Suprapubic skin (tissue), 3 donors: ENCODE data around the gene SLC2A4RG.

ENCODE experiments used
- CTCF ChIP-seq, 2 donors: fragments of 200-600 bp in 1 of 2; fragments of 450-650 bp in 1 of 2; sonication (generic) in 1 of 2; IDR thresholded peaks; one replicate each; pipeline ENCODE4 v1.5.1; 2016 to 2019; ENCODE audit warnings: antibody characterized with exemption in 2 of 2, mild to moderate bottlenecking in 1 of 2, moderate library complexity in 1 of 2
- EP300 ChIP-seq: sonication (generic); formaldehyde crosslinking; IDR thresholded peaks from one replicate; pipeline ENCODE4 v1.6.1; 2017; ENCODE audit warnings: antibody characterized with exemption
- POLR2A ChIP-seq, 2 donors: fragments of 450-650 bp; IDR thresholded peaks; one replicate each; pipeline ENCODE4 v1.6.1; 2017; ENCODE audit warnings: antibody characterized with exemption in 2 of 2, mild to moderate bottlenecking in 2 of 2, moderate library complexity in 2 of 2

GRCh38 chr20:63692436-63693082 lies 47.0 kb upstream of the SLC2A4RG start:
- TF ChIP-seq EP300 (no peak), CTCF (IDR thresholded peaks at IDR 0.05) (no peak), POLR2A (IDR thresholded peaks at IDR 0.05) (no peak)
